Measurements from ENCODE around the gene RBM6. TPM values are rescaled to one million over a fixed set of nuclear protein-coding genes. Genes with fewer than 3 reads are reported as not detected.
"Not testable (repeated sequence)": the region's sequence is repeated elsewhere in the genome, so short reads cannot be mapped to it uniquely, and the experiment has no call there.

The RBM6 gene, protein sequence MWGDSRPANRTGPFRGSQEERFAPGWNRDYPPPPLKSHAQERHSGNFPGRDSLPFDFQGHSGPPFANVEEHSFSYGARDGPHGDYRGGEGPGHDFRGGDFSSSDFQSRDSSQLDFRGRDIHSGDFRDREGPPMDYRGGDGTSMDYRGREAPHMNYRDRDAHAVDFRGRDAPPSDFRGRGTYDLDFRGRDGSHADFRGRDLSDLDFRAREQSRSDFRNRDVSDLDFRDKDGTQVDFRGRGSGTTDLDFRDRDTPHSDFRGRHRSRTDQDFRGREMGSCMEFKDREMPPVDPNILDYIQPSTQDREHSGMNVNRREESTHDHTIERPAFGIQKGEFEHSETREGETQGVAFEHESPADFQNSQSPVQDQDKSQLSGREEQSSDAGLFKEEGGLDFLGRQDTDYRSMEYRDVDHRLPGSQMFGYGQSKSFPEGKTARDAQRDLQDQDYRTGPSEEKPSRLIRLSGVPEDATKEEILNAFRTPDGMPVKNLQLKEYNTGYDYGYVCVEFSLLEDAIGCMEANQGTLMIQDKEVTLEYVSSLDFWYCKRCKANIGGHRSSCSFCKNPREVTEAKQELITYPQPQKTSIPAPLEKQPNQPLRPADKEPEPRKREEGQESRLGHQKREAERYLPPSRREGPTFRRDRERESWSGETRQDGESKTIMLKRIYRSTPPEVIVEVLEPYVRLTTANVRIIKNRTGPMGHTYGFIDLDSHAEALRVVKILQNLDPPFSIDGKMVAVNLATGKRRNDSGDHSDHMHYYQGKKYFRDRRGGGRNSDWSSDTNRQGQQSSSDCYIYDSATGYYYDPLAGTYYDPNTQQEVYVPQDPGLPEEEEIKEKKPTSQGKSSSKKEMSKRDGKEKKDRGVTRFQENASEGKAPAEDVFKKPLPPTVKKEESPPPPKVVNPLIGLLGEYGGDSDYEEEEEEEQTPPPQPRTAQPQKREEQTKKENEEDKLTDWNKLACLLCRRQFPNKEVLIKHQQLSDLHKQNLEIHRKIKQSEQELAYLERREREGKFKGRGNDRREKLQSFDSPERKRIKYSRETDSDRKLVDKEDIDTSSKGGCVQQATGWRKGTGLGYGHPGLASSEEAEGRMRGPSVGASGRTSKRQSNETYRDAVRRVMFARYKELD
- total RNA-seq (2014; rRNA removed; shearing (Covaris generic)) = 17.7 and 36.5 TPM in 2 replicates

- in situ Hi-C loops (cut with HindIII; ENCODE audit: low sequenced_read_pairs) = no loop called here
- peak; percentile 99 for DNase-seq (ENCODE audit: low spot score)
These were observed at the start of gene RBM6 for GRCh38 chr3:49939858-49940666. Gene RBM6, plus strand, starts transcription at chr3:49940150. Its CDS starts 22,492 bp downstream, at chr3:49962642.

- in situ Hi-C loops (cut with HindIII; ENCODE audit: low sequenced_read_pairs) = no loop called here
These were observed 44.2 kb upstream of the RBM6 start for GRCh38 chr3:49895791-49896190.

DNA sequence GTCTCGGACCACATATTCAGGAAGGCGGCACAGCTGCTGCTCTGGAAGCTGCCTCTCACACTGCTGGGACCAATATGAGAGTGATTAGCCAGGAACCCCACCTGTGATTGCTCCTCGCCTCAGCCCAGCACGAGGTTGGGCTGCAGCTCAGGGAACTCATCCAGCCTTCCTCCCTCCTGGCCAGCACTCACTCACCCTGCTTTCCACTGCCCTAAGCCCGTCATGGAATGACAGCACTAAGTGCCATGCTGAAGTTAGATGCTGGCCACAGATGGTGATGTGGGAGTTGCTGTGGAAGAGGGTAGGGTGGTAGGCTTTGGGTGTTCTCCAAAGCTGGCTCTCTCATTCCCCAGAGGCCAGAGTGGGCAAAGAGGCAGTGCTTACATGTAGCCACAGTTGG is 43.6 kb upstream of the RBM6 start:
- in situ Hi-C loops (cut with HindIII; ENCODE audit: low sequenced_read_pairs) = no loop called here
- no peak for DNase-seq (ENCODE audit: low spot score)

More at GRCh38 chr3:49895791-49896190, 44.2 kb upstream of the RBM6 start:
- DNase-seq (ENCODE audit: low spot score) = no peak

GRCh38 chr3:49898991-49899390 is 41.0 kb upstream of the RBM6 start:
- in situ Hi-C loops (cut with HindIII; ENCODE audit: low sequenced_read_pairs) = no loop called here
- no peak for DNase-seq (ENCODE audit: low spot score)

- peak; percentile 19 for DNase-seq (ENCODE audit: low spot score)
These were observed 40.1 kb upstream of the RBM6 start for GRCh38 chr3:49899815-49900214.

GRCh38 chr3:49900491-49901153 is 39.3 kb upstream of the RBM6 start:
- DNase-seq (ENCODE audit: low spot score) = no peak
- in situ Hi-C loops (cut with HindIII; ENCODE audit: low sequenced_read_pairs) = no loop called here

More at GRCh38 chr3:49899815-49900214, 40.1 kb upstream of the RBM6 start:
- in situ Hi-C loops (cut with HindIII; ENCODE audit: low sequenced_read_pairs) = no loop called here

GRCh38 chr3:49901366-49902339 is 38.3 kb upstream of the RBM6 start:
- in situ Hi-C loops (cut with HindIII; ENCODE audit: low sequenced_read_pairs) = no loop called here

GRCh38 chr3:49902511-49903345 is 37.2 kb upstream of the RBM6 start:
- no peak for DNase-seq (ENCODE audit: low spot score)
- in situ Hi-C loops (cut with HindIII; ENCODE audit: low sequenced_read_pairs) = no loop called here

More at GRCh38 chr3:49901366-49902339, 38.3 kb upstream of the RBM6 start:
- no peak for DNase-seq (ENCODE audit: low spot score)

DNA sequence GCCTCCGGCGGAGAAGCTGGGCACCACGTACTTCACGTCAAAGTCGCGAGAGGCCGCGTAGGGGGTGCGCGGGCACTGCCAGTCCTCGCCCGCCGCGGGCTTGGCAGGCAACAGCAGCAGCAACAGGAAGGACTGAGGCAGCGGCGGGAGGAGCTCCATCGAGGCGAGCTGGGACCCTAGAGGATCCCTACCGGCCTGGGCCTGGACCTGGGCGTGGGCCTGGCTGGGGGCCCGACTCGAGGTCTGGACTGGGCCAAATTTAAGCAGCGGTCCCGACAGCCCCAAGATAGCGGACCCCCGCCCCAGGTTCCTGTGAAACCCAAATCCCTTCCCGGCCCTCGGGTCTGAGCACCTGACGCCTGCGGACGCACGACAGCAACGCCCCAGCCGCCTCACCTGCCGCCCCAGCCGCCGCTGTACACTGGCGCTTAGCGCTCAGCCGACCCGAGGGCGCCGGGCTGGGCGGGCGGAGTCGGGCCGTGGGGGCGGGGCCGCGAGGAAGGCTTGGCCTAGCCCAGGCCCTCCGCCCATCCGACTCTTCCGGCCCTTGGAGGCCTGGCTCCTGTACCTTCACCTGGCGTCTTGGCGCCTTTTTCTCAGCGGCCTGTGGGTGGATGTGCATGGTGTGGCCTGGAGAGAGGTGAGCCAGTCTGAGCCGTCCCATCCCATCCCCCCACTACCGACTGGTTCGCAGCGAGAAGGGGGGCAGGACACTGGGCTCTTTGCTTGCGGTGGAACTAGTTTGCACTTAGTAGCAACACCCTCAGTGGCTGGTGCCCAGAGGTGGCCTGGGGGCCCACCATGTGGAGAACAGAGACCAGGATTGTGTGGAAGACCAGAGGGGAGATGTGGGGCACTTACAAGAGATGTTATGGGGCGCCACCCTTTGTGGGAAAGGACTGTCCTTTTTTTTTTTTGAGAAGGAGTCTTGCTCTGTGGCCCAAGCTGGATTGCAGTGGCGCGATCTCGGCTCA is 36.2 kb upstream of the RBM6 start, which contains the start of gene MST1R:
Gene MST1R (minus strand): TSS at position 423 of the 974 bp plus-strand sequence. CDS start 264 bp downstream, at position 159.
- in situ Hi-C loops (cut with HindIII; ENCODE audit: low sequenced_read_pairs) = no loop called here

GRCh38 chr3:49904448-49904847 is 35.5 kb upstream of the RBM6 start:
- in situ Hi-C loops (cut with HindIII; ENCODE audit: low sequenced_read_pairs); DNase-seq (ENCODE audit: low spot score): not testable (repeated sequence)

More for the DNA sequence above, 36.2 kb upstream of the RBM6 start, which contains the start of gene MST1R:
- no peak for DNase-seq (ENCODE audit: low spot score)

- DNase-seq (ENCODE audit: low spot score) = peak; percentile 68
- in situ Hi-C loops (cut with HindIII; ENCODE audit: low sequenced_read_pairs) = no loop called here
These were observed 33.7 kb upstream of the RBM6 start for GRCh38 chr3:49906073-49906743.

GRCh38 chr3:49908373-49909199 is 31.4 kb upstream of the RBM6 start:
- in situ Hi-C loops (cut with HindIII; ENCODE audit: low sequenced_read_pairs) = no loop called here

DNA sequence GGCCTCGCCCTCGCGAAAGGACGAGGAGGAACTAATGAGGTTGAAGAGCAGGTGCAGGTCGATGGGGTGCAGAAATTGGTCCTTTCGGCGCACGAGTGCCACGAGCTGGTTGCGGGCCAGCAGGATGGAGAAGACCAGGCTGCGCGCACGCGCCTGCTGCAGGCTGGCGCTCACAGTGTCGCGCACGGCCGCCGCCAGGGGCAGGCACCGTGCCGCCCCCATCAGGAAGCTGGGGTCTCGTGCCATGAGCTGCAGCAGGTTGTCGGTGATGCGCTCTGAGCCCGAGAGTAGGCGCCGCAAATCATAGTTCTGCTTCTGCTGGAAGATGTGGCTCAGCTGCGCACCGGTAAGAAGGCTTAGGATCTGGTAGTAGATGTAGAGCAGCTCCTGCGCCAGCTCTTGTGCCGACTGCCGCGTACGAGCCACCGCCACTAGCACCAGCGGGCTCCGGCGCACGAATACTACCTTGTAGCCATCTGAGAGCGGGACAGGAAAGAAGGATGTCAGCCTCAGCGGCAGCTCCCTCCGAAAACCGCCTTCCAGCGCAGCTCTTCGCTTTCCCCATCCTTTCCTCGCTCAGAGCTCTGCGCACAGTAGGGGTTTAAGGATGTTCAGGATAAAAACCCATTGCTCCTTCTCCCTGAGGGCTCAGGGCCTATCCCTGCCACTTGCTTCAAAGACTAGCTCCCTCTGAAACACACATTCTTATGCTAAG is 29.4 kb upstream of the RBM6 start:
- DNase-seq (ENCODE audit: low spot score) = no peak

More at GRCh38 chr3:49908373-49909199, 31.4 kb upstream of the RBM6 start:
- DNase-seq (ENCODE audit: low spot score) = no peak

More for the DNA sequence above, 29.4 kb upstream of the RBM6 start:
- in situ Hi-C loops (cut with HindIII; ENCODE audit: low sequenced_read_pairs) = no loop called here

Measured in G401 (cell line).